ENCODE results near the gene S100G.
"Not testable (repeated sequence)": the region's sequence is repeated elsewhere in the genome, so short reads cannot be mapped to it uniquely, and the experiment has no call there.

The S100G gene

DNA sequence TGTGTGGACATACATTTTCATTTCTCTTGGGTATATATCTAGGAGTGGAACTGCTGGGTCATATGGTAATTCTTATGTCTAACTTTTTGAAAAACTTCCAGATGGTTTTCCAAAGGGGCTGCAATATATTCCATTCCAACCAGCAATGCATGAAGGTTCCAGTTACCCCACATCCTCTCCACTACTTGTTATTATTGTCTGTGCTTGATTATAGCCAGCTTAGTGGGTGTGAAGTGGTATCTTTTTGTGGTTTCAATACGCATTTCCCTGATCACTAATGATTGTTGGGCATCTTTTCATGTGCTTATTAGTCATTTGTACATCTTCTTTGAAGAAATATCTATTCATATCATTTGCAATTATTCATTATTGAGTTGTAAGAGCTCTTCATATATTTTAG lies 31.5 kb upstream of the S100G start:
- no peak overlapping the region for H3K4me3 ChIP-seq (ENCODE audit: low read length in 2 of 2)
- no peaks in the 10 kb centered on the region for H3K9me3 ChIP-seq (ENCODE audit: control insufficient read depth in 2 of 2, low read length in 2 of 2)
- H3K36me3 ChIP-seq (ENCODE audit: control insufficient read depth in 2 of 2, insufficient read depth in 2 of 2, low read length in 2 of 2) = peaks cover 0 to 5% of the 10 kb centered on the region in 2 donors
- H3K9ac ChIP-seq (ENCODE audit: low read depth in 1 of 2, low read length in 2 of 2) = no peak overlapping the region
- H3K27me3 ChIP-seq (ENCODE audit: control insufficient read depth in 2 of 2, insufficient read depth in 2 of 2, low read length in 2 of 2) = peaks cover 0 to 3% of the 10 kb centered on the region in 2 donors
- H3K27ac ChIP-seq (ENCODE audit: low read depth in 2 of 2, low read length in 2 of 2) = no peak overlapping the region
- H3K4me1 ChIP-seq (ENCODE audit: control insufficient read depth in 2 of 2, insufficient read depth in 2 of 2, low read length in 2 of 2) = peaks cover 0 to 6% of the 10 kb centered on the region in 2 donors

DNA sequence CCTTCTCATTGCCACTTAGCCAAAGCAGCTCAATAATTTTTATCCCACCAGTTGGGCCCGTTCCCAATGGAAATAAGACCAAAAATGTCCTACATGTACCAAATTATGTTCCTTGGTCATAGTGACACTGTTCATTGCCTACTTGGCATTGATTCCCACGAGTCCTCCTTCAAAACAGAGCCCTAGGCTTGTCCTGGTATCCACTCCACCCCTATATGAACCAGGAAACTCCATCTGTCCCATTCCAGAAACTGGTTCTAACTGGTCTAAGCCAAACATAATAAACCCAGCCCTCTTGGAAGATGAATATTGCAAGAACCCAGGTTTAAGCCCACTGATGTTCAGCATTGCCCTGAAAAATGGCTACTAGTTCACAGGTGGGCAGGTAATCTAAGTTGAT lies 30.9 kb upstream of the S100G start:
- no peak overlapping the region for H3K27ac ChIP-seq (ENCODE audit: low read depth in 2 of 2, low read length in 2 of 2)
- peaks cover 0 to 5% of the 10 kb centered on the region in 2 donors for H3K36me3 ChIP-seq (ENCODE audit: control insufficient read depth in 2 of 2, insufficient read depth in 2 of 2, low read length in 2 of 2)
- H3K4me1 ChIP-seq (ENCODE audit: control insufficient read depth in 2 of 2, insufficient read depth in 2 of 2, low read length in 2 of 2) = peaks cover 0 to 6% of the 10 kb centered on the region in 2 donors
- H3K4me3 ChIP-seq (ENCODE audit: low read length in 2 of 2) = no peak overlapping the region
- peaks cover 0 to 3% of the 10 kb centered on the region in 2 donors for H3K27me3 ChIP-seq (ENCODE audit: control insufficient read depth in 2 of 2, insufficient read depth in 2 of 2, low read length in 2 of 2)
- no peak overlapping the region for H3K9ac ChIP-seq (ENCODE audit: low read depth in 1 of 2, low read length in 2 of 2)
- H3K9me3 ChIP-seq (ENCODE audit: control insufficient read depth in 2 of 2, low read length in 2 of 2) = no peaks in the 10 kb centered on the region

DNA sequence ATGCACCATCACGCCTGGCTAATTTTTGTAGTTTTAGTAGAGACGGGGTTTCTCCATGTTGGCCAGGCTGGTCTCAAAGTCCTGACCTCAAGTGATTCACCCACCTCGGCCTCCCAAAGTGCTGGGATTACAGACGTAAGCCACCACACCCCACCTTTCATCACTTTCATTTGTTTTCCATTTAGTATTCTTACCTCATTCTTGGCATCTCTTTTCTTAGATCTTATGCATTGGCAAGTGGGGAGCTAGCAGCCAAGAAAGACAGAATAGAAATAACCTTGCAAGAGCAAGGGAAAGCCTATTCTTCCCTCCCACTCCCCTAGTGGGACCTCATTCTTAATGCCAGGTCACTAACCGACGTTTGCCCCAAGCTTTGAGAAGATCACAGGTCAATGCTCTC lies 21.4 kb upstream of the S100G start:
- not testable (repeated sequence) for H3K4me3 ChIP-seq (ENCODE audit: low read length in 2 of 2); H3K27ac ChIP-seq (ENCODE audit: low read depth in 2 of 2, low read length in 2 of 2); H3K27me3 ChIP-seq (ENCODE audit: control insufficient read depth in 2 of 2, insufficient read depth in 2 of 2, low read length in 2 of 2); H3K9me3 ChIP-seq (ENCODE audit: control insufficient read depth in 2 of 2, low read length in 2 of 2); H3K36me3 ChIP-seq (ENCODE audit: control insufficient read depth in 2 of 2, insufficient read depth in 2 of 2, low read length in 2 of 2); H3K4me1 ChIP-seq (ENCODE audit: control insufficient read depth in 2 of 2, insufficient read depth in 2 of 2, low read length in 2 of 2); H3K9ac ChIP-seq (ENCODE audit: low read depth in 1 of 2, low read length in 2 of 2)

DNA sequence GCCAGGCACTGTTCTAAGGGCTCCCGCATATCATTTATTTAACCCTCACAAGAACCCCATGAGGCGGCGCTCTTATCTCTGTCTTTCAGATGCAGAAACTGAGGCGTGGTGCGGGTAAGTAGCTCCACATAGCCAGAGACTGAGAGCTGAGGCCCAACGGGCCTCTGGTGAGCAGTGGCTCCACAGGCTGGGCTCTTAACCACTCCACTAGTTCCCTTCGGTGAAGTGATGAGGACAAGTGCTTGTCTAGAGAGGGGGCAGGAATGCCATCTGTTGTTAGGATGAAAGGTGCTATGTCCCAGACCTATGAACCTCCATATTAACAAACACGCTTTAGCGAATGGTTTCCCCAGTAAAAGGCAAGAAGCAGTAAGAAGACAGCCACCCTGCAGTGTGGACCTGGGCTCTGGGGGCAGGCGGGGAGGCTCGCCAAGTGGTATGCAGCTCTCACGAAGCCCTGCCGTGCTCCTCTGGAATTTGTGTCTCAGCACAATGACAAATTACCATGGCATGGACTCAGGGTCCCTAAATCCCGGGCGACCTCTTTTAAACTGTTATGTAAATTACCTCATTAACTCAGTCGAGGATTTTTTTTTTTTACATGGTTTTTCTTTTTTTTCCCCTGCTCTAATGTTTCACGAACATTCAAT lies 20.9 kb upstream of the S100G start:
- no peak overlapping the region for H3K27ac ChIP-seq (ENCODE audit: low read depth in 2 of 2, low read length in 2 of 2)
- no peaks in the 10 kb centered on the region for H3K9me3 ChIP-seq (ENCODE audit: control insufficient read depth in 2 of 2, low read length in 2 of 2)
- H3K36me3 ChIP-seq (ENCODE audit: control insufficient read depth in 2 of 2, insufficient read depth in 2 of 2, low read length in 2 of 2) = no peaks in the 10 kb centered on the region
- peaks cover 4 to 6% of the 10 kb centered on the region in 2 donors for H3K27me3 ChIP-seq (ENCODE audit: control insufficient read depth in 2 of 2, insufficient read depth in 2 of 2, low read length in 2 of 2)
- H3K4me3 ChIP-seq (ENCODE audit: low read length in 2 of 2) = no peak overlapping the region
- no peaks in the 10 kb centered on the region for H3K4me1 ChIP-seq (ENCODE audit: control insufficient read depth in 2 of 2, insufficient read depth in 2 of 2, low read length in 2 of 2)
- H3K9ac ChIP-seq (ENCODE audit: low read depth in 1 of 2, low read length in 2 of 2) = no peak overlapping the region

DNA sequence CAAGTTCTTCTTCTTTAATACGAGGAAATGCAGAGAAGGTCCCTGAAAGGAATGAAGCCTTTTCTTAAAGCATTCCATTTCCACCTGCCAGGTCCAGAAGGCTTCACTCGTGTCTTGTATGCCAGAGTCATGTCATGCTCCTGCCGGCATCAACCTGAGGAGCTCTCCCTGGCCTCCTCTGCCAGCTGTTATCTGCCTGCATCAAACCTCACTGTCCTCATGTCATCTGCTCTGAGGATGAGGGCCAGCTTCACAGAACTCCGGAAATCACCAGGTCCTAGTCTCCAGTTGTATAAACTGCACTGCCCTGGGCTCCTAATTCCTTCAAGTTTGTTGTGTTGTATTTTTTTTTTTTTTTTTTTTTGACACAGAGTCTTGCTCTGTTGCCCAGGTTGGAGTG lies 20.0 kb upstream of the S100G start:
- Histone ChIP-seq H3K4me1 (ENCODE audit: control insufficient read depth in 2 of 2, insufficient read depth in 2 of 2, low read length in 2 of 2) (no peaks in the 10 kb centered on the region), H3K9me3 (ENCODE audit: control insufficient read depth in 2 of 2, low read length in 2 of 2) (no peaks in the 10 kb centered on the region), H3K9ac (ENCODE audit: low read depth in 1 of 2, low read length in 2 of 2) (no peak overlapping the region), H3K27me3 (ENCODE audit: control insufficient read depth in 2 of 2, insufficient read depth in 2 of 2, low read length in 2 of 2) (peaks cover 4 to 6% of the 10 kb centered on the region in 2 donors), H3K27ac (ENCODE audit: low read depth in 2 of 2, low read length in 2 of 2) (no peak overlapping the region), H3K4me3 (ENCODE audit: low read length in 2 of 2) (no peak overlapping the region), H3K36me3 (ENCODE audit: control insufficient read depth in 2 of 2, insufficient read depth in 2 of 2, low read length in 2 of 2) (no peaks in the 10 kb centered on the region)

DNA sequence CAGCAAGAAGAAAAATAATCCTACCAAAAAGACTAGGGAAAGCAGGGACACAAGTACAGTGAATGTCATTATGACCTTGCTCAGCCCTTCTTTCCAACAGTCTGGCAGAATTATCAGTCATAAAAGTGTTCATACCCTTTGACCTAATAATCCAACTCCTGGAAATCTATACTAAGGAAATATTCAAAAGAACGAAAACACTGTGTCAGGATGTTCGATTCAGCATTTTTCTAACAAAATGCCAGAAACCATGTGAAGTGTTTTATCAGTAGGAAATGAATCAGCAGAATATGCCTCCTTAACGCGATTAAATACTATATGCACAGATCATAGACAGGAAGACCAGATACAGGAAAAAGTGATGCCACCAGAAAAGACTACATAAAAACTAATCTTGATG lies 16.2 kb upstream of the S100G start:
- no peak overlapping the region for H3K27ac ChIP-seq (ENCODE audit: low read depth in 2 of 2, low read length in 2 of 2)
- peaks cover under 1 to 3% of the 10 kb centered on the region in 2 donors for H3K27me3 ChIP-seq (ENCODE audit: control insufficient read depth in 2 of 2, insufficient read depth in 2 of 2, low read length in 2 of 2)
- no peak overlapping the region for H3K4me3 ChIP-seq (ENCODE audit: low read length in 2 of 2)
- H3K9me3 ChIP-seq (ENCODE audit: control insufficient read depth in 2 of 2, low read length in 2 of 2) = no peaks in the 10 kb centered on the region
- H3K36me3 ChIP-seq (ENCODE audit: control insufficient read depth in 2 of 2, insufficient read depth in 2 of 2, low read length in 2 of 2) = peaks cover 0 to 2% of the 10 kb centered on the region in 2 donors
- no peaks in the 10 kb centered on the region for H3K4me1 ChIP-seq (ENCODE audit: control insufficient read depth in 2 of 2, insufficient read depth in 2 of 2, low read length in 2 of 2)
- H3K9ac ChIP-seq (ENCODE audit: low read depth in 1 of 2, low read length in 2 of 2) = no peak overlapping the region

DNA sequence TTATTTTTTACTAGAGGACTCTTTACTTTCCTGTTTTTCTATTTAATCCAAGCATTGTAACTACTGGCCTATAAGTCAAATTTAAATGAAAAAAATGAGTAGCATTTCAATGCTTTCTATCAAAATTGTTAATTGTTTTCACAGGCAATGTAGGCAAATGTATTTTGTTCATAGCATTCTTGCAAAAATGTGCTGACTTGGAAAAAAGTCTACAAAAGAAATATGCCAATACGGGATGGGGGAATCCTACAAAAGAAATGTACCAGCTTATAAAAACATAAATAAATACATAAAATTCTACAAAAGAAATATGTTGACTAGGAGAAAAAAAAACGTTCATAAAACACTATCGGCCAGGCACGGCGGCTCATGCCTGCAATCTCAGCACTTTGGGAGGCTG lies 14.9 kb upstream of the S100G start:
- Histone ChIP-seq H3K36me3 (ENCODE audit: control insufficient read depth in 2 of 2, insufficient read depth in 2 of 2, low read length in 2 of 2) (peaks cover 0 to 2% of the 10 kb centered on the region in 2 donors), H3K9me3 (ENCODE audit: control insufficient read depth in 2 of 2, low read length in 2 of 2) (no peaks in the 10 kb centered on the region), H3K27ac (ENCODE audit: low read depth in 2 of 2, low read length in 2 of 2) (no peak overlapping the region), H3K4me3 (ENCODE audit: low read length in 2 of 2) (no peak overlapping the region), H3K27me3 (ENCODE audit: control insufficient read depth in 2 of 2, insufficient read depth in 2 of 2, low read length in 2 of 2) (peaks cover 0 to 3% of the 10 kb centered on the region in 2 donors), H3K4me1 (ENCODE audit: control insufficient read depth in 2 of 2, insufficient read depth in 2 of 2, low read length in 2 of 2) (no peaks in the 10 kb centered on the region), H3K9ac (ENCODE audit: low read depth in 1 of 2, low read length in 2 of 2) (no peak overlapping the region)

DNA sequence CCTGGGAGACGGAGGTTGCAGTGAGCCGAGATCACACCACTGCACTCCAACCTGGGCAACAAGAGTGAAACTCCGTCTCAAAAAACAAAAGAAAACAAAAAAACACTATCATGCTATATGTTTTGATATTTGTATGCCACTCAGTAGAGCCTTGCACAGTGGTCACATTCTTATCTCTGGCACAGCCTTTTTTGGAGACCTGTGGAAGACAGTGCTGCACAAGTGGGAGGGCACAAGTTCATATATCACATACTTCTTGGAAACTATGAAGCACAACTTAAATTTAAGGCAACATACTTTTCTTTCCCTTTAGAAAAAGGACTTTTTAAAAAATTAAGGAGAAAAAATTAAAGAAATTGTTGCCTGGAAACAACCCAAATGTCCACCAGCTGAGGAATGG lies 14.4 kb upstream of the S100G start:
- no peaks in the 10 kb centered on the region for H3K4me1 ChIP-seq (ENCODE audit: control insufficient read depth in 2 of 2, insufficient read depth in 2 of 2, low read length in 2 of 2)
- no peak overlapping the region for H3K4me3 ChIP-seq (ENCODE audit: low read length in 2 of 2)
- peaks cover 0 to 3% of the 10 kb centered on the region in 2 donors for H3K27me3 ChIP-seq (ENCODE audit: control insufficient read depth in 2 of 2, insufficient read depth in 2 of 2, low read length in 2 of 2)
- H3K36me3 ChIP-seq (ENCODE audit: control insufficient read depth in 2 of 2, insufficient read depth in 2 of 2, low read length in 2 of 2) = peaks cover 0 to 2% of the 10 kb centered on the region in 2 donors
- no peak overlapping the region for H3K9ac ChIP-seq (ENCODE audit: low read depth in 1 of 2, low read length in 2 of 2)
- H3K27ac ChIP-seq (ENCODE audit: low read depth in 2 of 2, low read length in 2 of 2) = no peak overlapping the region
- H3K9me3 ChIP-seq (ENCODE audit: control insufficient read depth in 2 of 2, low read length in 2 of 2) = no peaks in the 10 kb centered on the region

DNA sequence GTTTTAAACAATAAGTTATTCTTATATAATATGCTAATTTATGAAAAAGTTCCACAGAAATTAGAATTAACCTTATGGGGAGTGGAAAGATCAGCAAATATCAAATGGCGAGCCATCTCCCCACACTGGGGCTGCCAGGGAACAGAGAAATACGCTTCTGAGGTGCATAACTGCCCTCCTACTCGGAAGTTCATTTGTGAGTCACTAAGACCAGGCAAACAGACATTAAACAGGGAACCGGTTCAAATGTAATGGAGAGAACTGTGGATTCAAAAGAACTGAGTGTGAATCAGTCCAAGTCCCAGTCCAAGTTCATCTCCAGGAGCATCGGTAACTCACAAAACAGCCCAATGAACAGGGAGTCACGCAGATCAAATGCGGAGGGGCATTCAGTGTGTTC lies 11.4 kb upstream of the S100G start:
- Histone ChIP-seq H3K27ac (ENCODE audit: low read depth in 2 of 2, low read length in 2 of 2) (no peak overlapping the region), H3K9ac (ENCODE audit: low read depth in 1 of 2, low read length in 2 of 2) (no peak overlapping the region), H3K9me3 (ENCODE audit: control insufficient read depth in 2 of 2, low read length in 2 of 2) (no peaks in the 10 kb centered on the region), H3K36me3 (ENCODE audit: control insufficient read depth in 2 of 2, insufficient read depth in 2 of 2, low read length in 2 of 2) (peaks cover 0 to 2% of the 10 kb centered on the region in 2 donors), H3K27me3 (ENCODE audit: control insufficient read depth in 2 of 2, insufficient read depth in 2 of 2, low read length in 2 of 2) (peaks cover 0 to 9% of the 10 kb centered on the region in 2 donors), H3K4me1 (ENCODE audit: control insufficient read depth in 2 of 2, insufficient read depth in 2 of 2, low read length in 2 of 2) (no peaks in the 10 kb centered on the region), H3K4me3 (ENCODE audit: low read length in 2 of 2) (no peak overlapping the region)

DNA sequence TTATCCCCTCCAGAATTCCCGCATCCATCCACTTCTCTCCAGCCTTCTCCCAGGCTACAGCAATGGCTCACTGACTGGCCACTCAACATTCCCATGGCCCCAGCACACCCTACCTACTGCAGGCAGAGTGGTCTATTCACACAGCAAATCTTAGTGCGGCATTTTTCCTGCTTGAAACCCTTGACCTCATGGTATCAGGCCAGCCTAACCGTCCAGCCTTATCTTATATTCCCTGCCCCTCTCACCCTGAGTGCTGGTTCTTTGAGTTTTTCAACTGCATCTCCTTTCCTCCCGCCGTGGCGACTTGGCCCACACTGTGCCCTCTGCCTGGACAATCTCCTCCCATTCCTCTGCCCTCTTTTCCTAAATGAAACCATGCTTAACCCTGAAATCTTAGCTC lies 10.0 kb upstream of the S100G start:
- no peak overlapping the region for H3K4me3 ChIP-seq (ENCODE audit: low read length in 2 of 2)
- H3K27me3 ChIP-seq (ENCODE audit: control insufficient read depth in 2 of 2, insufficient read depth in 2 of 2, low read length in 2 of 2) = peaks cover 0 to 9% of the 10 kb centered on the region in 2 donors
- no peaks in the 10 kb centered on the region for H3K9me3 ChIP-seq (ENCODE audit: control insufficient read depth in 2 of 2, low read length in 2 of 2)
- no peak overlapping the region for H3K9ac ChIP-seq (ENCODE audit: low read depth in 1 of 2, low read length in 2 of 2)
- no peaks in the 10 kb centered on the region for H3K4me1 ChIP-seq (ENCODE audit: control insufficient read depth in 2 of 2, insufficient read depth in 2 of 2, low read length in 2 of 2)
- H3K27ac ChIP-seq (ENCODE audit: low read depth in 2 of 2, low read length in 2 of 2) = no peak overlapping the region
- H3K36me3 ChIP-seq (ENCODE audit: control insufficient read depth in 2 of 2, insufficient read depth in 2 of 2, low read length in 2 of 2) = peaks cover 0 to 2% of the 10 kb centered on the region in 2 donors
